GM21367 (cell line): ENCODE results near the gene TNFRSF1B.
"Not testable (repeated sequence)": the region's sequence is repeated elsewhere in the genome, so short reads cannot be mapped to it uniquely, and the experiment has no call there.

Experiments
- ATAC-seq: cut with Tn5 transposase; IDR thresholded peaks from one replicate; pipeline ENCODE4 v1.9.1; 2021; ENCODE audit not compliant: unreplicated experiment

Gene TNFRSF1B

DNA sequence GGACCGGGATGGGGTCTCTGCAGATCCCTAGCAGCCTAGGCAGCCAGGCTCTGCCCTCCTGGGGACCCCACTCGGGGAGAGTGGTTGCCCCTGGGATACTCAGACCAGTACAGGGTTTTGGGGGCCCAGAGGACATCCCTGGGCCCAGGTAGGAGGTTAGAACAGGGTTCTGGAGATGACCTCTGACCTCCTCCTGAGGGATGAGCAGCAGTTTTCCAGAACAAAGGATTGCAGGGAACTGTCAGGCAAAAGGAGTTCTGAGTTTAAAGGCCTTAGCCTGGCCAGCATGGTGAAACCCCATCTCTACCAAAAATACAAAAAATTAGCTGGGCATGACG lies 42.7 kb downstream of the TNFRSF1B start:
- ATAC-seq = no peak

DNA sequence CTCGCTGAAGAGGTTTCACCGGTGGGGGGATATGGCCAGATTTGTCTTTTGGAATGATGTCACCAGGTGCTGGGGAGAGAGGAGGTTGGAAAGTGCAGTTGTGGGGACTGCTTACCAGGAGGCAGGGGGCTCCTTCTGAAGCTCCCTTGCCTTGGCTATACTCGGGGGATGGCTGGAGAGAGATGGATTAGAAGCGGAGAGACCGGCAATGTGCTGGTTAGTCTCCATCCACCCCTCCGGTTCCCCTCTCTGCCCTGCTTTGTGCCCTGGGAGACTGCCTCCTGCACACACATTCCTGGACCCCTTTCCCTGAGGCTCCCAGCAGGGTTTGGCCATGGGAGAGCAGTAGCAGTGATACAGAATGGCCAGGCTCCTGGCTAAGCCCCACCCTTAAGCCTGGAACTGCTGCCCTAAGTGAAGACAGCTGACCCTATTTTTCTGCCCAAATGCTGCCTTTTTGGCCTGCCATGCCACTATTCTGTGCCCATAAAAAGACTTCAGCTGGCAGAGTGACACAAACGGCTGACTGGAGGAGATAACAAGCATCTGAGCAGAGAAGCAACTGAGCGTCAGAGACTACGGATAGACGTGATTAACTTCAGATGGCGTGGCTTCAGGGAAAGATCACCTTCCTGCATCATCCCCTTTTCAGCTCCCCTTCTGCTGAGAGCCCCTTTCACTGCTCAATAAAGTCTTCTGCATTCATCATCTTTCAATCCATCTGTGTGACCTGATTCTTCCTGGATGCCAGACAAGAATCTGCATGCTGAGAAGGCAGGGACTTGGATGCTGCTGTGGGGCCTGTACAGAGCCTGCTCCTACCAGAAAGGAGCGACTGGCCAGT lies 48.5 kb downstream of the TNFRSF1B start:
- ATAC-seq = no peak

DNA sequence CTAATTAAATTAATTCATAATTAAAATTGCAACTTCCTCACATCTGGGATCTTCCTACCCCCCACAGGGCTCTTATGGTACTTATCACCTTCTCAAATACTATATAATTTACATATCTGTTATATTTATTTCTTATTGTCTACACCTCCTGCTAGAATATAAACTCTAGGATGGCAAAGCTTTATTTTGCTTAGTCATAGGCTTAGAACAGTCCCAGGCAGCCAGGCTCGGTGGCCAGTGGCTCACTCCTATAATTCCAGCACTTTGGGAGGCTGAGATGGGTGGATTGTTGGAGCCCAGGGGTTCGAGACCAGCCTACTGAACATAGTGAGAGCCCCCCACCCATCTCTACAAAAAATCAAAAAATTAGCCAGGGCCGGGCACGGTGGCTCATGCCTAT lies 53.0 kb downstream of the TNFRSF1B start:
- ATAC-seq = no peak

DNA sequence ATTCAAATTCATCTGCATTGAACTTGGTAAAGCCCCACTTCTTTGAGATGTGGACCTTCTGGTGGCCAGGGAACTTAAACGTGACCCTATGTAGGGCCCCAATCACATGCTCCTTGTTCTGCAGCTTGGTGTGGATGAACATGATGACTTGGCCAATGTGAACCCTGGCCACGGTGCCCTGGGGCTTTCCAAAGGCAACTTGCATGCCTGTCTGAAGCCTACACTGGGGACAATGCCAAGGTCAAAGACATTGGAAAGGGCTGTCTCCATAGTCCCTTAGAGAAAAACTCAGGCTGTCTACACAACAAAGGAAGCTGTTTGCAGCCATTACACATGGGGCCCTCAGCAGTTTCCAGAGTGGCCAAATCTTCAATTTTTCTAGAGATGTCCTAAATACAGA lies 54.1 kb downstream of the TNFRSF1B start:
- no peak for ATAC-seq

DNA sequence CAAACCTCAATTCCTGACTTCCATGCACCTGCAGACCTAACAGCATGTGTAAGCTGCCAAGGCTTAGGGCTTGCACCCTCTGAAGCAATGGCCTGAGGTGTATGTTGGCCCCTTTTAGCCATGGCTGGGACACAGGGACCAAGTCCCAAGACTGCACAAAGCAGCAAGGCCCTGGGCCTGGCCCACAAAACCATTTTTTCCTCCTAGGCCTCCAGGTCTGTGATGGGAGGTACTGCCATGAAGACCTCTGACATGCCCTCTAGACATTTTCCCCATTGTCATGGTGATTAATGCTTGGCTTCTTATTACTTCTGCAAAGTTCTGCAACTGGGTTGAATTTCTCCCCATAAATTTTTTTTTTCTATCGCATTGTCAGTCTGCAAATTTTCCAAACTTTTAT lies 55.9 kb downstream of the TNFRSF1B start:
- ATAC-seq = not testable (repeated sequence)

DNA sequence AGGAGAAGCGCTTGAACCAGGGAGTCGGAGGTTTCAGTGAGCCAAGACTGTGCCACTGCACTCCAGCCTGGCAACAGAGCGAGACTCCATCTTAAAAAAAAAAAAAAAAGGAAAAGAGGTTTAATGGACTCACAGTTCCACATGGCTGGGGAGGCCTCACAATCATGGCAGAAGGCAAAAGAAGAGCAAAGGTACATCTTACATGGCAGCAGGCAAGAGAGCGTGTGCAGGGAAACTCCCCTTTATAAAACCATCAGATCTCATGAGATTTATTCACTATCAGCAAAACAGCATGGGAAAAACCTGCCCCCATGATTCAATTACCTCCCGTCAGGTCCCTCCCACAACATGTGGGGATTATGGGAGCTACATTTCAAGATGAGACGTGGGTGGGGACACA lies 57.3 kb downstream of the TNFRSF1B start:
- not testable (repeated sequence) for ATAC-seq

DNA sequence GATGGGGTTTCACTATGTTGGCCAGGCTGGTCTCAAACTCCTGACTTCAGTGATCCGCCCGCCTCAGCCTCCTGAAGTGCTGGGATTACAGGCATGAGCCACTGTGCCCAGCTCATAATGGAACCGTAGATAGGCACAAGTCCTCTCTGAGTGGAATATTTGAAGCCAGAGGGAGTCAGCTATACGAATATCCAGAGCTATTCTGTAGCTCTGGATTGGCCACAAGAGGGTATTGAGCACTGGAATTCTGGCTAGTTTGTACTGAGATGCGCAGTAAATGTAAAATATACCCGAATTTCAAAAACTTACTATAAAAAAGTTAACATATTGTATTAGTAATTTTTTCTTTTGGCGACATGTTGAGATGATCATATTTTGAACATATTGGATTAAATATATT lies 62.2 kb downstream of the TNFRSF1B start:
- ATAC-seq = no peak

DNA sequence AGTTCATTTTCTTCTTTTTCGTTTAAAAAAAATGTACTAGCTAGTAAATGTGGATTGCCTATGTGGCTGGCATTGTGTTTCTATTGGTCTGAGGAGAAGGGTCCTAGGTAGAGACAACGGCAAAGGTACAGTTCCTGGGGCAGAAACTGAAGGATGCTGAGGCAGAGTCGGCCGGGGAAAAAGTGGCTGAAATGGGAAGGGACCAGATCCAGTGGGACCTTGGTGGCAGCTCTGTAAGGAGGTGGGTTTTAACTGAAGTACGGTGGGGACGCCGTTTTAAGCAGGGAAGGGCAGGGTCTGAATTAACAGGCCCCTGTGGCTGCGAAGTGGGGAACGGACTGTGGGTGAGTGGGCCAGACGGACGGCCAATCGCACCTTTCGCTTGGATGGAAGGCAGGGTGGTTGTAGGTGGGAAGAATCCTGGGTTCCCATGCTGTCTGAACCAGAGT lies 62.6 kb downstream of the TNFRSF1B start:
- ATAC-seq = no peak

DNA sequence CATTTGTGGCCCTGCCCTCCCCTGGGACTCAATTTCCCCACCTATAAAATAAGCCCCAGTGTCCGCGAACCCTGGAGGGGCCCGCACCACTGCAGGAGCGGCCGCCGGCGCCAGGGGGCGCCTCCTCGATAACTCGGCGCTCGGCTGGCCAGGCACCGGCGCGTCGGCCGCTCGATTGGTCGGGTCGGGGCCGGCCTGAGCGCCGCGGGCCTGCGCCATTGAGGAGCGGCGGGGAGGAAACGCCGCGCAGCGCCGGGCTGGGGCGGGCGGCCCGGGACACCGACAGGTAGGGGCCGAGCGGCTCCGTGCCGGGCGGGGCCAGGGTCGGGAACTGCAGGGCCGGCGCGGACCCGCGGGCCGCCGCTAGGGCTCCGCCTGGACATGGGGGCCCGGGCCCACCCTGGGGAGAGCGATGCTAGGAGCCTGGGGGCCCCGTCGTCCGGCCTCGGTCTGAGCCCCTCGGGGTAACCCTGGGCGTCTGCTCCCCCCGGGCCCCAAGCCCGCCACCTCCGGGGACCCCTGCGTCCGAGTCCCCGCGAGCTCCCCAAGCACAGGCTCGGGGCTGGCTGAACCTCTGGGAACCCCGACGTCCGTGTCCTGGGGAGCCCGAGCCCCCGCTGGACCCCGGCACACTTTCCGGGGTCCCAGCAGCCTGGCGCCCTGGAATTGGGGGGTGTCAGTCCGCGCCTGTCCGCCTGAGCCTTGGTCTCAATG lies 63.2 kb downstream of the TNFRSF1B start, which contains the start of gene VPS13D:
VPS13D (plus strand) TSS at position 196 of the 714 bp plus-strand sequence. CDS start 4,237 bp downstream, outside the sequence.
- peak; percentile 71 for ATAC-seq

DNA sequence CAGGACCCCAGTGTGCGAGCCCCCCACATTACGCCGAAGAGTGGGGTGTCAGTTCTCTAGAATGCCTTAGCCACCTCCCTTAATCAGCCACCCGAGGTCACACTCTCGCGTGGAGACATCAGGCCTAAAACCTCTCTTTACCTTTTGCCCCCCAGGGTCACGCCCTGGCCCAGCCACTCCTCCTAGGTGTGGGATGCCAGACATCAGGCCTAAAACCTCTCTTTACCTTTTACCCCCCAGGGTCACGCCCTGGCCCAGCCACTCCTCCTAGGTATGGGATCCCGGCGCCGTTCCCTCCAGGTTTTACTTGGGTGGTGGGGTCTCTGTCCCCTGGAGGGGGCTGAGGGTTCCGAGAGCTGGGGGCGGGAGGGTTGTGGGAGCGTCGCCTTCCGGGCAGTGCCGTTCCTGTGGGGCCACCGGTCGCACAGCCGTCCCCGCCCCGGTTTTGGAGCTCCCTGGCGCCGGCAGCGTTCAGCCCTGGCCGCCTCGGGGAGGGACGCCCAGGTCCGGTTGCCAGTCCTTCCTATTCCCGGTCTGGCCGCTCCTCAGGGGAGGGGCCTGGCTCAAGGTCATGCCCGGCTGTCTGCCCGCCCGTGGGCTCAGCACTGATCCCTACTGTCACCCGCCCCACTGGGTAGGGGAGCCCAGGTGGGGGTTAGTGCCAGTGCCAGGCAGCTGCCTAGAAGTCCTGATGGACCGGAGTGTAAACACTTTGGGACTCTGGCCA lies 63.9 kb downstream of the TNFRSF1B start:
- ATAC-seq = no peak

DNA sequence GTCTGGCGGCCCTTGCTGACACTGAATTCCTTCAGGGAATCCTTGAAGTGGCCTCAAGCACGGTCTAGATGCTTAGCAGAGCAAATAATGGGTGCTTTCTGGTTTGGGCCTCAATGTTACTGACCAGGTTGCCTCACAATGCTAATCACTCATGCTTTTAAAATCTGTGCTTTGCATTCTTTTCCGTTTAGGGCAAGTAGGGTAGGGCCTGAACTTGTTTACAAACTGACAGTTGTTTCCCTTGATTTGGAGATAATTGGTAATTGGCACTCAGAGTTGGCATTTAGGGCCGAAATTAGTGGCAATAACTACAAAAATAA lies 64.4 kb downstream of the TNFRSF1B start:
- no peak for ATAC-seq

DNA sequence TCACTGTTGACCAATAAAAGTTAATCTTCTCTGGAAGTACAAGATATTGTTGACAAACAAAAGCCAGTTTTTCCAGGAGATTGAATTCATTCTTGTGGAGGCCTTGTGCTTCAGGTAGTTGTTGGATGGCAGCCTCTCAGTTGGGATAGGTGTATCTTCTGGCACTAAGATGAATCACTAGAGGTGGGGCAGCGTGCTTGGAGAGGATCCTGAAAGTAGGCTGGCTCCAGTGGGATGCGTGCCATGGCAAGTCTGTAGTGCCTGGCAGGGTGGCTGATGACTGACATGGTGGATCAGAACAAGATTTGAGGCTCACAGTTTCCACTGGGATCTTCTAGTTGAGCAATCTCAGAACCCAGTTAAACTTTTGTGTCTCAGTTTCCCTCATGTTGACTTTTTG lies 65.4 kb downstream of the TNFRSF1B start:
- no peak for ATAC-seq

DNA sequence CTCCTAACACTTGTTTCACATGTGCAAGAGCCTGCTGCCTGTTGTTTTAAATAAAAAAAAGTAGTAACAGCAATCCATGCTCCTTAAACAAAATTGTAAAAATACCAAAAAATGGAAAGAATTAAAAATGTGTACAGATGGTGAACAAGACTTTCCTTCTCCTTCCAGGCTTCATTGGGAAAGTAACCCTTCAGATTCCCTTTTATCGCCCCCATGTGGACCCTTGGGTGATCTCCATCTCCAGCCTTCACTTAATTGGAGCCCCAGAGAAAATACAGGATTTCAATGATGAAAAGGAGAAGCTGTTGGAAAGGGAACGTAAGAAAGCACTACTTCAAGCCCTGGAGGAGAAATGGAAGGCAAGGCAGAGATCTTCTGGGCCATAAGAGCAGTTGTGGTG lies 77.3 kb downstream of the TNFRSF1B start:
- no peak for ATAC-seq

DNA sequence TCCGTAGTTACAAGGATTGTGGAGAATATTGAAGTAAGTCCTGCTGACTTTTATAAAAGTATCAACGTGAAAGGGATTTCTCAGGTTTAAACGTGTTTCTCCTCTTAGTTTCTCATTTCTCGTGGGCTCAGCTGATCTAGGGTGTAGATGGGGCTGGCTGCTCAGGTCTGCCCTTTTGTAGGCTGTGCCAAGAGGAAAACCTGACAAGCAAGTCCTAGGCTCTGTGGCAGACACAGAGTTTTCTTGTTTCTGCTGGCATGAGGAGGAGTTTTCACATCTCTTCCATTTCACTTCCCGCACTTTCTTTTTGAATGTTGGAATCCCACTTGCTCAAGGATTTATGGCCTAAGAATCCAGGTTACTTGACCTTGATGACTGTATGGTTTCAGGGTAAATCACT lies 77.8 kb downstream of the TNFRSF1B start:
- no peak for ATAC-seq

DNA sequence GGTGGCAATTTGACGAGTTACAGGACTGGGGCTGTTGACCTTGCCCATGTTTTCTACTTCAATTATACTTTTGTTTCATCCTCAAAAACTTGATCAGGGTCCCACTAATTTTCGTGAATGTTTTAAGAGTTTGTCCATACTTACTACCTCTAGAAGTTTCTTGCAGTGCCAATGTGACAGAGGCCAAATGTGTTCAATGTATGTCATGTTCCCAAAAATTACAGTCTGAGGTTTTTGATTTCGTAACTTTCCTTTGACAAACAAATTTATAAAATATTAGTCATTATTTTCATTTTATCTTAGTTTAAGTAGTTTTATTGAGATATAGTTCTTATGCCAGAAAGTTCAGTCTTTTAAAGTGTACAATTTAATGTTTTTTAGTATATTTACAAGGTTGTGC lies 78.3 kb downstream of the TNFRSF1B start:
- ATAC-seq = no peak

DNA sequence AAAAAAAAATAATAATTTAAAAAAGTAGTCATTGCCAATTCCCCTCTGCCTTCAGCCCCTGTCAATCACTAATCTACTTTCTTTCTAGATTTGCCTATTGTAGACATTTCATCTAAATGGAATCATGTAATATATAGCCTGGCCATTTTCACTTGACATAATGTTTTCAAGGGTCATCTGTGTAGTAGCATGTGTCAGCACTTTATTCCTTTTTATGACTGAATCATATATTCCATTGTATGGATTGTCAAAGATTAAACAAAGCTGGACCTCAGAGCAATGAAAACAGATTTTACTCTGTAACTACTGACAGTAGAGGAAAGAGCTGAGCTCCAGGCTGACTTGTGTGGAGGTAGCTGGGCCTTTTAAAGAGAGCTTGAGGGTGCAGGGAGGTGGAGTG lies 78.9 kb downstream of the TNFRSF1B start:
- no peak for ATAC-seq

DNA sequence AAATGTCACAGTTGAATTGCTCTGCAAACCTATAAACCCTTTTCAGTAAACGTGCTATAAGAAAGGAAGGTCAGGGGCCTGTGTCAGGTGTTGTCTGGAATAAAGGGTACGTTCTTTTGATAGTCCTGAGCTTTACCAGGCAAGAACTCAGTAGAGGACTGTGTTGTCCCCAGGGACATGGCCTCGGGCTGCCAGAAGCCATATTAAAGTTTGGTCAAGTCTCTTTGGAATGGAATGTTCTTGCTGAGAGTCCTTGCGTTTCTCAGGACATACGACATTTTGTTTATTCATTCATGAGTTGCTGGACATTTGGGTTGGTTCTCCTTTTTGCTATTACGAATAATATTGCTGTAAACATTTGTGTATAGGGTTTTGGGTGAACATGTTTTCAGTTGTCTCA lies 79.8 kb downstream of the TNFRSF1B start:
- ATAC-seq = no peak

DNA sequence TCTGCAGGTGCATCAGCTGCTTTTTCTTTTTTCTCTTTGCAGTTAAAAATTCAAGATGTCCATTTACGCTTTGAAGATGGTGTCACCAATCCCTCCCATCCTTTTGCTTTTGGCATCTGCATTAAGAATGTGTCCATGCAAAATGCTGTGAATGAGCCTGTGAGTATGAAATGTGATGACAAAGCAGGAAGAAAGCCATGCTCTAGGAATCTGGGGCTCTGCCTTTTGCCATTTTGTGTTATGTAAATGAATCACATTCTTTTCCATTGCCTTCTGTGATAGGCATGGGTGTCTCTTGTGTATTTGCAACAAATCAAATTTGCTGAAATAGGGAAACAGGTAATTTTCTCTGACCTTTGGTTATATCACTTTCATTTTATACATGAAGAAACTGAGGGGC lies 82.4 kb downstream of the TNFRSF1B start:
- no peak for ATAC-seq

DNA sequence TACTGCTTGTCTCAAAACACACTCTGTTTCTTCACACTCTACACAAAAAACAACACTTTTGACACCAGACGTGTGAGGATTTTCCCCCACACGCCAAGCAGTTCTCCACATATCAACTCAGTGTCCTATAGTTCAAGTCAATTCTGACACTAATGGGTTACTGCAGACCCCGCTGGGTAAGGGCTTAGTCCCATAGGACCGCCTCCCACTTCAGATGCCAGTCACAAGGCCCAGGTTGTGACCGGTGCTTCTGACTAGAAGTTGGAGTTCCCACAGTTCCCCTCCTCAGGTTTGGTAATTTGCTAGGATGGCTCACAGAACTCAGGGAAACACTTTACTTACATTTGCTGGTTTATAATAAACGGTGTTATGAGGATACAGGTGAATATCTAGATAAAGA lies 83.0 kb downstream of the TNFRSF1B start:
- no peak for ATAC-seq

DNA sequence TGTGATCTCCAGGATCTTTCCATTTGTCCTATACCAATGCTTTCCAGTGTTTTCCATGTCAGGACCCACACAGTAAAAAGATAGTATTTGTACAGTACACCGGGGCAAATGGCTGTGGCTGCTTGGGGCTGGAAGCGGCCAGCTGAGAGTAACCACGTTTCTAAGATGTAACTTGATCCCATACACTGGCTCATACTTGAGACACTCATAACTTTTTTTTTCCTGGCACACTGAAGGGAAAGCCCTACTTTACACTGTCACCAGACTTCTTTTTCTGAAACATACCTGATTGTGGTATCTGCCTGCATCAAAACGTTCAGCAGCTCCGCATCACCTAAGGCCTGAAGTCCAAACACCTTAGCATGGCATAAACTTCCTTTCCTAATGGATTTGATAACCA lies 84.7 kb downstream of the TNFRSF1B start:
- no peak for ATAC-seq

DNA sequence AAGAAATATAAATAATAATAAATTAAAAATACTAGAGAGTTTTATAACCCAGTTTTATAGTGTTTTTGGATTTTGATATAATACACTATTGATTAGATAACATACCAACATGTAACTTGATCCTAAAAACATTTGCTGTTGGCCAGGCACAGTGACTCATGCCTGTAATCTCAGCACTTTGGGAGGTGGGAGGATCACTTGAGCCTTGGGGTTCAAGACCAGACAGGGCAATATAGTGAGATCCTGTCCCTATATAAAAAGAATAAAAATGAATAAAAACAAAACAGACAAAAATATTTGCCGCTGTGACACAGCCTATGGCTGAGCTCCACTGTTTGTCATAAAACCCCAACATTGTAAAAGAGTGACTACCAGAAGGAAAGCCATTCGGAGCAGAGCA lies 89.1 kb downstream of the TNFRSF1B start:
- no peak for ATAC-seq

DNA sequence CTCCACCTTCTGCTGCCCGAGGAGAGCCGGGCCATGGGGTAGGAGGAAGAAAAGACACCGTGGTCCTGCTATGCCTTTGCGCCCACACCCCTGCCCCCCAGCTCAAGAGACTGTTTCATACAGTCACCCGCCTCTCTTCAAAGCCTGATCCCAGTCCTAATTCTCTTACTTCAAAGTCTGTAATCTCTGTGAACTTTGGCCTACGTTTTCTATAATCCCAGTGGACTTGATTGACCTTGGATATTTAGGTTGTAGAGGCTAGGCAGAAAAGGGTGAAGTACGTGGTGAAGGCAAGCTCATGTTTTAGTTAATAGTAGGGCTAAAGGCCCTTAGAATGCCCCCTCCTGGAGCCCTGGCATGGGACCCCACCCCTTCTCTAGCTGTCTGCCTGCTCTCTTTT lies 91.5 kb downstream of the TNFRSF1B start:
- ATAC-seq = no peak
